OCI-LY7 (cell line): ENCODE results near the gene SULF2. TPM values are rescaled to one million over a fixed set of nuclear protein-coding genes. Genes with fewer than 3 reads are reported as not detected.

Experiments
- BruUV-seq: library from RNA; stranded (reverse); fragments of 400-500 nt; replicated peaks from 2 replicates; lab custom pipeline; 2021; lab: Mats Ljungman, UMichigan
- CTCF ChIA-PET: fragments of 300-600 bp; sonication (Branson Sonifier 250); formaldehyde crosslinking; loops from one replicate; lab custom pipeline; 2022; ENCODE audit warnings: antibody characterized with exemption; ENCODE audit not compliant: unreplicated experiment; lab: Charles Lee
- POLR2A ChIA-PET: fragments of 300-600 bp; sonication (Branson Sonifier 250); formaldehyde crosslinking; loops from one replicate; lab custom pipeline; 2022; ENCODE audit warnings: antibody characterized with exemption; lab: Charles Lee
- DNase-seq: peaks from one replicate; pipeline ENCODE4 v3.0.0-alpha.2; 2015; ENCODE audit warnings: low spot score
- H2AFZ ChIP-seq: fragments of 200-600 bp; sonication (generic), shearing (Covaris generic); 2 replicates; pipeline ENCODE4 v1.6.1; 2014; ENCODE audit warnings: mild to moderate bottlenecking, antibody characterized with exemption, low read length, moderate library complexity
- H3K27ac ChIP-seq: fragments of 200-600 bp; sonication (generic); 2 replicates; pipeline ENCODE4 v1.5.1; 2014; ENCODE audit warnings: mixed run types, low read depth, mild to moderate bottlenecking, moderate library complexity, low read length, inconsistent platforms; ENCODE audit not compliant: poor library complexity, severe bottlenecking
- H3K36me3 ChIP-seq: fragments of 200-600 bp; sonication (generic); 2 replicates; pipeline ENCODE4 v1.6.1; 2014; ENCODE audit warnings: mild to moderate bottlenecking, antibody characterized with exemption, low read length, moderate library complexity, mixed read lengths; ENCODE audit not compliant: insufficient read depth
- H3K4me1 ChIP-seq: fragments of 200-600 bp; sonication (generic); 2 replicates; pipeline ENCODE4 v1.5.1; 2014; ENCODE audit warnings: mild to moderate bottlenecking, low read length; ENCODE audit not compliant: insufficient read depth, poor library complexity, severe bottlenecking
- H3K4me2 ChIP-seq: fragments of 200-600 bp; sonication (generic); 2 replicates; pipeline ENCODE4 v1.6.1; 2014; ENCODE audit warnings: mild to moderate bottlenecking, low read length
- H3K4me3 ChIP-seq: fragments of 200-600 bp; sonication (generic); 2 replicates; pipeline ENCODE4 v1.5.1; 2014; ENCODE audit warnings: mild to moderate bottlenecking, low read depth, low read length; ENCODE audit not compliant: poor library complexity, severe bottlenecking
- H3K79me2 ChIP-seq: fragments of 200-600 bp; sonication (generic); 2 replicates; pipeline ENCODE4 v1.6.1; 2016; ENCODE audit warnings: low read depth, mild to moderate bottlenecking, low read length, moderate library complexity, mixed read lengths; ENCODE audit not compliant: insufficient read depth
- H3K9me2 ChIP-seq: fragments of 200-600 bp; sonication (generic); 2 replicates; pipeline ENCODE4 v1.6.1; 2016; ENCODE audit warnings: mild to moderate bottlenecking, low read length, mixed read lengths; ENCODE audit not compliant: insufficient read depth
- H3K9me3 ChIP-seq: fragments of 200-600 bp; sonication (generic); 2 replicates; pipeline ENCODE4 v1.6.1; 2014; ENCODE audit warnings: mild to moderate bottlenecking, mixed run types, low read length, mixed read lengths
- H4K20me1 ChIP-seq: fragments of 200-600 bp; sonication (generic); 2 replicates; pipeline ENCODE4 v1.6.1; 2014; ENCODE audit warnings: mild to moderate bottlenecking, antibody characterized with exemption, low read length, moderate library complexity, mixed read lengths; ENCODE audit not compliant: insufficient read depth
- EZH2phosphoT487 ChIP-seq: fragments of 200-600 bp; sonication (generic); IDR thresholded peaks from 2 replicates; pipeline ENCODE4 v1.6.1; 2018; ENCODE audit warnings: low read depth, borderline replicate concordance, mild to moderate bottlenecking, mixed run types, antibody characterized with exemption, low read length, moderate library complexity, mixed read lengths
- intact Hi-C: fragments of 100-400 bp; cut with micrococcal nuclease; formaldehyde crosslinking; loops from one replicate; pipeline ENCODE4 v1.10.0; 2022; ENCODE audit not compliant: unreplicated experiment
- total RNA-seq, 2 experiments: library from RNA; depleted of rRNA in 1 of 2; stranded (reverse); fragments of >200 nt in 1 of 2; shearing (Covaris generic) in 1 of 2; gene quantifications; 2 replicates each; pipeline ENCODE4 v1.2.3, GENCODE V29; 2014 to 2022
- TF ChIP-seq, protein P1 (sequence below): fragments of 200-600 bp; sonication (generic); conservative IDR thresholded peaks from 2 replicates; pipeline ENCODE4 v1.5.1; 2014; ENCODE audit warnings: mild to moderate bottlenecking, antibody characterized with exemption, low read length, moderate library complexity, mixed read lengths

Gene SULF2
- total RNA-seq, 2 experiments from 2014 or later = 0.03 to 0.51 TPM

DNA sequence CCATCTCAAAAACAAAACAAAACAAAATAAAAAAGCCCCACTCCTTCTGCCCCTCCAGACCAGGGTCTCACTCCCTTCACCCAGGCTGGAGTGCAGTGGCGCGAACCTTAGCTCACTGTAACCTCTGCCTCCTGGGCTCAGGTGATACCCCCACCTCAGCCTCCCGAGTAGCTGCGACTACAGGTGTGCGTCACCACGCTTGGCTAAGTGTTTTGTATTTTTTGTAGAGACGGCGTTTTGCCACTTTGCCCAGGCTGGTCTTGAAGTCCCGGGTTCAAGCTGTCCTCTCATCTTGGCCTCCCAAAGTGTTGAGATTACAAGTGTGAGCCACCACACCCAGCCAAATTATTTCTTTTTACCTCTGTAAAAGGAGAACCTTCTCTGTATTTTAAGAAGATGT lies 173.5 kb downstream of the SULF2 start:
- 0 out of 2 replicates have a peak overlapping the region, but pooled peaks have one; percentile 31 for H3K4me2 ChIP-seq
- no peaks in the 10 kb centered on the region; the same call in 1 of the 2 replicates for H3K9me3 ChIP-seq
- DNase-seq = no peak
- peaks cover 42% of the 10 kb centered on the region for H3K36me3 ChIP-seq
- ChIA-PET CTCF (interaction anchor here (0.5 kb wide), 2 partner anchors 45 to 130 kb away, joined by 3 to 4 read pairs; no protein-coding TSS in a partner anchor), POLR2A (interaction anchor here (1.8 kb wide), 1 partner anchor 10 kb away, joined by 11 read pairs; no protein-coding TSS in a partner anchor)
- no TSS peak for BruUV-seq
- no peaks in the 10 kb centered on the region for H3K9me2 ChIP-seq
- TF ChIP-seq, protein P1, sequence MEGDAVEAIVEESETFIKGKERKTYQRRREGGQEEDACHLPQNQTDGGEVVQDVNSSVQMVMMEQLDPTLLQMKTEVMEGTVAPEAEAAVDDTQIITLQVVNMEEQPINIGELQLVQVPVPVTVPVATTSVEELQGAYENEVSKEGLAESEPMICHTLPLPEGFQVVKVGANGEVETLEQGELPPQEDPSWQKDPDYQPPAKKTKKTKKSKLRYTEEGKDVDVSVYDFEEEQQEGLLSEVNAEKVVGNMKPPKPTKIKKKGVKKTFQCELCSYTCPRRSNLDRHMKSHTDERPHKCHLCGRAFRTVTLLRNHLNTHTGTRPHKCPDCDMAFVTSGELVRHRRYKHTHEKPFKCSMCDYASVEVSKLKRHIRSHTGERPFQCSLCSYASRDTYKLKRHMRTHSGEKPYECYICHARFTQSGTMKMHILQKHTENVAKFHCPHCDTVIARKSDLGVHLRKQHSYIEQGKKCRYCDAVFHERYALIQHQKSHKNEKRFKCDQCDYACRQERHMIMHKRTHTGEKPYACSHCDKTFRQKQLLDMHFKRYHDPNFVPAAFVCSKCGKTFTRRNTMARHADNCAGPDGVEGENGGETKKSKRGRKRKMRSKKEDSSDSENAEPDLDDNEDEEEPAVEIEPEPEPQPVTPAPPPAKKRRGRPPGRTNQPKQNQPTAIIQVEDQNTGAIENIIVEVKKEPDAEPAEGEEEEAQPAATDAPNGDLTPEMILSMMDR = no peak
- no peak for TF ChIP-seq EZH2phosphoT487
- H3K4me1 ChIP-seq = peaks cover 41% of the 10 kb centered on the region
- no peak overlapping the region for H3K4me3 ChIP-seq
- intact Hi-C loops = no loop called here
- H3K79me2 ChIP-seq = peaks cover 91% of the 10 kb centered on the region
- peak overlapping the region; percentile 25 for H3K27ac ChIP-seq
- peaks cover 7% of the 10 kb centered on the region; the same call in 1 of the 2 replicates for H4K20me1 ChIP-seq
- H2AFZ ChIP-seq = no peak overlapping the region

- no peak for DNase-seq
- no TSS peak for BruUV-seq
- H3K36me3 ChIP-seq = peaks cover 50% of the 10 kb centered on the region
- H3K9me3 ChIP-seq = no peaks in the 10 kb centered on the region; the same call in 1 of the 2 replicates
- H3K27ac ChIP-seq = peak overlapping the region; percentile 6
- ChIA-PET POLR2A (interaction anchor here (0.6 to 2.6 kb wide), 8 partner anchors 9 to 124 kb away, joined by 3 to 9 read pairs (median 4); partner anchors contain the start of gene NCOA3), CTCF (no interaction called here)
- intact Hi-C loops = no loop called here
- no peaks in the 10 kb centered on the region for H3K9me2 ChIP-seq
- no peak overlapping the region for H2AFZ ChIP-seq
- H3K4me2 ChIP-seq = no peak overlapping the region
- no peak for TF ChIP-seq EZH2phosphoT487
- TF ChIP-seq, protein P1 = no peak
- peaks cover 37% of the 10 kb centered on the region for H3K4me1 ChIP-seq
- H4K20me1 ChIP-seq = peaks cover 7% of the 10 kb centered on the region; the same call in 1 of the 2 replicates
- no peak overlapping the region for H3K4me3 ChIP-seq
- peaks cover 95% of the 10 kb centered on the region for H3K79me2 ChIP-seq
These were observed 174.4 kb downstream of the SULF2 start for GRCh38 chr20:47610945-47611250.

GRCh38 chr20:47610247-47610944 lies 174.9 kb downstream of the SULF2 start:
- no peaks in the 10 kb centered on the region; the same call in 1 of the 2 replicates for H3K9me3 ChIP-seq
- ChIA-PET CTCF (no interaction called here), POLR2A (interaction anchor here (0.6 to 2.6 kb wide), 10 partner anchors 8 to 124 kb away, joined by 3 to 9 read pairs (median 4); partner anchors contain the start of gene NCOA3)
- TF ChIP-seq, protein P1 = no peak
- TF ChIP-seq EZH2phosphoT487 = no peak
- H3K36me3 ChIP-seq = peaks cover 49% of the 10 kb centered on the region
- peaks cover 7% of the 10 kb centered on the region; the same call in 1 of the 2 replicates for H4K20me1 ChIP-seq
- no TSS peak for BruUV-seq
- H3K9me2 ChIP-seq = no peaks in the 10 kb centered on the region
- H3K27ac ChIP-seq = peak overlapping the region; percentile 6
- no peak overlapping the region for H2AFZ ChIP-seq
- peaks cover 37% of the 10 kb centered on the region for H3K4me1 ChIP-seq
- no peak overlapping the region for H3K4me2 ChIP-seq
- peaks cover 97% of the 10 kb centered on the region for H3K79me2 ChIP-seq
- no peak overlapping the region for H3K4me3 ChIP-seq
- DNase-seq = peak; percentile 37
- intact Hi-C loops = no loop called here
